OCI-M1 (cell line): ENCODE results near the gene WNK2.
"Not testable (repeated sequence)": the region's sequence is repeated elsewhere in the genome, so short reads cannot be mapped to it uniquely, and the experiment has no call there.

Source experiments
- DNase-seq: peaks from one replicate; lab custom pipeline; 2025; lab: John Stamatoyannopoulos, UW

The WNK2 gene

GRCh38 chr9:93183663-93184431 lies at the start of gene WNK2:
TSS of gene WNK2 (plus strand) at chr9:93184139. CDS start at chr9:93184930, 791 bp downstream.
- no peak for DNase-seq

- DNase-seq, result no peak
Measured at GRCh38 chr9:93134740-93135444, 49.0 kb upstream of the WNK2 start.

GRCh38 chr9:93136011-93136440 lies 47.9 kb upstream of the WNK2 start:
- DNase-seq, result no peak

GRCh38 chr9:93137362-93137761 lies 46.6 kb upstream of the WNK2 start:
- DNase-seq, result no peak

GRCh38 chr9:93138171-93138764 lies 45.7 kb upstream of the WNK2 start:
- DNase-seq, result no peak

GRCh38 chr9:93139365-93140182 lies 44.4 kb upstream of the WNK2 start:
- DNase-seq, result no peak

GRCh38 chr9:93141771-93142483 lies 42.0 kb upstream of the WNK2 start:
- DNase-seq, result no peak

- DNase-seq, result no peak
Measured at GRCh38 chr9:93143830-93144530, 40.0 kb upstream of the WNK2 start.

- DNase-seq, result not testable (repeated sequence)
Measured at GRCh38 chr9:93146696-93147095, 37.2 kb upstream of the WNK2 start.

- DNase-seq, result no peak
Measured at GRCh38 chr9:93147632-93148031, 36.3 kb upstream of the WNK2 start.

- DNase-seq, result no peak
Measured at GRCh38 chr9:93148721-93149120, 35.2 kb upstream of the WNK2 start.

GRCh38 chr9:93149361-93149760 lies 34.6 kb upstream of the WNK2 start:
- DNase-seq, result no peak

GRCh38 chr9:93151097-93151784 lies 32.7 kb upstream of the WNK2 start:
- DNase-seq, result no peak

- peak; percentile 75 for DNase-seq
Measured at GRCh38 chr9:93154293-93154903, 29.5 kb upstream of the WNK2 start.

- DNase-seq, result no peak
Measured at GRCh38 chr9:93155716-93156474, 28.0 kb upstream of the WNK2 start.

- no peak for DNase-seq
Measured at GRCh38 chr9:93156475-93157008, 27.4 kb upstream of the WNK2 start.

GRCh38 chr9:93159601-93160471 lies 24.1 kb upstream of the WNK2 start:
- DNase-seq, result peak; percentile 91
